NCI-H146 treated with DMSO at 0.1 percent for 48 hours (cell line): ENCODE data around the gene ZHX3.
A peak's percentile ranks its signal among the peaks of the same experiment; 100 is the strongest.
"Not testable (repeated sequence)": the region's sequence is repeated elsewhere in the genome, so short reads cannot be mapped to it uniquely, and the experiment has no call there.

ENCODE experiments used
- DNase-seq: peaks from one replicate; lab custom pipeline; 2025; ENCODE audit not compliant: unreplicated experiment; lab: John Stamatoyannopoulos, UW

ZHX3 gene

GRCh38 chr20:41260734-41261220 is 56.8 kb downstream of the ZHX3 start:
- no peak for DNase-seq

GRCh38 chr20:41259309-41259708 is 58.2 kb downstream of the ZHX3 start:
- DNase-seq, result no peak

- no peak for DNase-seq
Measured at GRCh38 chr20:41258474-41258873, 59.1 kb downstream of the ZHX3 start.

GRCh38 chr20:41256516-41256915 is 61.0 kb downstream of the ZHX3 start:
- DNase-seq, result no peak

GRCh38 chr20:41255655-41256054 is 61.9 kb downstream of the ZHX3 start:
- no peak for DNase-seq

- no peak for DNase-seq
Measured at GRCh38 chr20:41249411-41250281, 67.9 kb downstream of the ZHX3 start.

GRCh38 chr20:41248368-41249024 is 69.0 kb downstream of the ZHX3 start:
- DNase-seq, result no peak

GRCh38 chr20:41247523-41248367 is 69.8 kb downstream of the ZHX3 start:
- DNase-seq, result no peak

- peak; percentile 25 for DNase-seq
Measured at GRCh38 chr20:41245086-41245707, 72.3 kb downstream of the ZHX3 start.

GRCh38 chr20:41242807-41243206 is 74.7 kb downstream of the ZHX3 start:
- no peak for DNase-seq

GRCh38 chr20:41242352-41242751 is 75.2 kb downstream of the ZHX3 start:
- DNase-seq, result no peak

- DNase-seq, result not testable (repeated sequence)
Measured at GRCh38 chr20:41237233-41237632, 80.3 kb downstream of the ZHX3 start.

GRCh38 chr20:41236818-41237217 is 80.7 kb downstream of the ZHX3 start:
- not testable (repeated sequence) for DNase-seq

- DNase-seq, result no peak
Measured at GRCh38 chr20:41234546-41234945, 83.0 kb downstream of the ZHX3 start.

GRCh38 chr20:41234041-41234440 is 83.5 kb downstream of the ZHX3 start:
- no peak for DNase-seq

GRCh38 chr20:41232973-41233926 is 84.3 kb downstream of the ZHX3 start:
- no peak for DNase-seq

- DNase-seq, result no peak
Measured at GRCh38 chr20:41231136-41231535, 86.4 kb downstream of the ZHX3 start.

GRCh38 chr20:41230136-41230535 is 87.4 kb downstream of the ZHX3 start:
- DNase-seq, result no peak

GRCh38 chr20:41229259-41229658 is 88.3 kb downstream of the ZHX3 start:
- no peak for DNase-seq

GRCh38 chr20:41228858-41229257 is 88.7 kb downstream of the ZHX3 start:
- DNase-seq, result no peak
